Measurements from ENCODE around the gene NPHS1. TPM values are rescaled to one million over a fixed set of nuclear protein-coding genes. Genes with fewer than 3 reads are reported as not detected.

NPHS1 gene
- total RNA-seq, 1 experiment from 2014 or later, result not detected

- H2AFZ ChIP-seq (ENCODE audit: low read length), result no peak overlapping the region
- peaks cover 11% of the 10 kb centered on the region for H3K27me3 ChIP-seq (ENCODE audit: low read length)
- CTCF ChIA-PET, result no interaction called here
- no peaks in the 10 kb centered on the region for H3K9me3 ChIP-seq (ENCODE audit: low read length)
- DNase-seq (no peak), ATAC-seq (no peak)
- no peak overlapping the region for H3K4me3 ChIP-seq (ENCODE audit: low read length)
- H3F3A ChIP-seq (ENCODE audit: low read length, unreplicated experiment), result no peaks in the 10 kb centered on the region
- intact Hi-C loops (cut with micrococcal nuclease), result no loop called here
- H3K27ac ChIP-seq (ENCODE audit: low read length), result no peak overlapping the region
- no peaks in the 10 kb centered on the region for H3K36me3 ChIP-seq (ENCODE audit: low read depth, low read length)
- H3K4me1 ChIP-seq (ENCODE audit: insufficient read depth, low read length), result no peaks in the 10 kb centered on the region
- BruUV-seq (replicated peaks), result no TSS peak
- H3K9ac ChIP-seq (ENCODE audit: low read length), result no peak overlapping the region
- no peak overlapping the region for H3K4me2 ChIP-seq (ENCODE audit: low read length)
- no peaks in the 10 kb centered on the region for H3K9me2 ChIP-seq (replicated peaks; ENCODE audit: low read length)
- POLR2A ChIA-PET (ENCODE audit: unreplicated experiment), result no interaction called here
- no peaks in the 10 kb centered on the region for H3K79me2 ChIP-seq (ENCODE audit: low read length)
- TF ChIP-seq EZH2phosphoT487 (IDR thresholded peaks at IDR 0.05; ENCODE audit: borderline replicate concordance, low read length) (no peak), EZH2 (IDR thresholded peaks at IDR 0.05; ENCODE audit: low read length, unreplicated experiment) (no peak), CTCF (conservative IDR thresholded peaks at IDR 0.05; ENCODE audit: low read depth, low read length) (no peak)
- H4K20me1 ChIP-seq (ENCODE audit: low read length), result no peaks in the 10 kb centered on the region
These were observed 8.7 kb upstream of the NPHS1 start for GRCh38 chr19:35860818-35861639.

DNA sequence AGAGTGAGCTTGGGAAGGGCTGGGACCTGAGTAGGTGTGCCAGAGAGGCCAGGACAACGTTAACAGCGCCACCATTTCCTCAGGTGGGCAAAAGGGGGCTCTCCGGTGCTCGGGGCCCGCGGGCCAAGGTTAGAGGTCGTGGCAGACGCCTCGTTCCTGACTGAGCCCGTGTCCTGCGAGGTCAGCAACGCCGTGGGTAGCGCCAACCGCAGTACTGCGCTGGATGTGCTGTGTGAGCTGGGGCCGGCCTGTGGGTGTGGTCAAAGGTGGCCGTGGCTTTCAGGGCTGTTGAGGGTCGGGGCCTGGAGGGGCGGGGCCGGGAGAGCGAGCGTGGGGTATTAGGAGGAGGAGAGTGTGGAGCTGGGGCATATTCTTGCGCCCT lies 8.1 kb upstream of the NPHS1 start:
- Histone ChIP-seq H3K79me2 (ENCODE audit: low read length) (no peaks in the 10 kb centered on the region), H3F3A (ENCODE audit: low read length, unreplicated experiment) (no peaks in the 10 kb centered on the region), H4K20me1 (ENCODE audit: low read length) (no peaks in the 10 kb centered on the region), H3K9ac (ENCODE audit: low read length) (no peak overlapping the region), H3K27me3 (ENCODE audit: low read length) (peaks cover 15% of the 10 kb centered on the region), H3K4me1 (ENCODE audit: insufficient read depth, low read length) (no peaks in the 10 kb centered on the region), H3K4me3 (ENCODE audit: low read length) (no peak overlapping the region), H3K27ac (ENCODE audit: low read length) (no peak overlapping the region), H2AFZ (ENCODE audit: low read length) (no peak overlapping the region), H3K36me3 (ENCODE audit: low read depth, low read length) (no peaks in the 10 kb centered on the region), H3K4me2 (ENCODE audit: low read length) (no peak overlapping the region), H3K9me3 (ENCODE audit: low read length) (no peaks in the 10 kb centered on the region), H3K9me2 (replicated peaks; ENCODE audit: low read length) (no peaks in the 10 kb centered on the region)
- POLR2A ChIA-PET (ENCODE audit: unreplicated experiment), result no interaction called here
- no peak for DNase-seq
- ATAC-seq, result no peak
- TF ChIP-seq CTCF (conservative IDR thresholded peaks at IDR 0.05; ENCODE audit: low read depth, low read length) (no peak), EZH2 (IDR thresholded peaks at IDR 0.05; ENCODE audit: low read length, unreplicated experiment) (no peak), EZH2phosphoT487 (IDR thresholded peaks at IDR 0.05; ENCODE audit: borderline replicate concordance, low read length) (no peak)
- CTCF ChIA-PET, result no interaction called here
- intact Hi-C loops (cut with micrococcal nuclease), result no loop called here
- no TSS peak for BruUV-seq (replicated peaks)

DNA sequence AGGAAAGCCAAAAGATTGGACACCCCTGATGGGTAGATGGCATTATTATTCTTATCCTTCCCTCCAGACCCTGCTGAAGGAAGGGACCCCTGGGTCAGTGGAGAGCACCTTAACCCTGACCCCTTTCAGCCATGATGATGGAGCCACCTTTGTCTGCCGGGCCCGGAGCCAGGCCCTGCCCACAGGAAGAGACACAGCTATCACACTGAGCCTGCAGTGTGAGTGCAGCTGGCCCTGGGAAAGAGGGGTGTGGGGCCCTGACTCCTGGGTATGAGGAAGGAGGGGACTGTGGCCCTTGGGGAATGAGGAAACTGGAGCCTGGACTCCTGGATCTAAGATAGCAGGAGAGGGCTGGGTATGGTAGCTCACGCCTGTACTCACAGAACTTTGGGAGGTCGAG lies 7.1 kb upstream of the NPHS1 start:
- Histone ChIP-seq H3K9ac (ENCODE audit: low read length) (no peak overlapping the region), H3K4me3 (ENCODE audit: low read length) (no peak overlapping the region), H3K9me3 (ENCODE audit: low read length) (no peaks in the 10 kb centered on the region), H3K36me3 (ENCODE audit: low read depth, low read length) (no peaks in the 10 kb centered on the region), H3F3A (ENCODE audit: low read length, unreplicated experiment) (no peaks in the 10 kb centered on the region), H3K4me2 (ENCODE audit: low read length) (no peak overlapping the region), H2AFZ (ENCODE audit: low read length) (no peak overlapping the region), H3K4me1 (ENCODE audit: insufficient read depth, low read length) (no peaks in the 10 kb centered on the region), H3K79me2 (ENCODE audit: low read length) (no peaks in the 10 kb centered on the region), H3K27me3 (ENCODE audit: low read length) (peaks cover 15% of the 10 kb centered on the region), H3K9me2 (replicated peaks; ENCODE audit: low read length) (no peaks in the 10 kb centered on the region), H3K27ac (ENCODE audit: low read length) (no peak overlapping the region), H4K20me1 (ENCODE audit: low read length) (no peaks in the 10 kb centered on the region)
- BruUV-seq (replicated peaks), result no TSS peak
- intact Hi-C loops (cut with micrococcal nuclease), result no loop called here
- ChIA-PET POLR2A (ENCODE audit: unreplicated experiment) (no interaction called here), CTCF (no interaction called here)
- DNase-seq (no peak), ATAC-seq (no peak)
- TF ChIP-seq EZH2 (IDR thresholded peaks at IDR 0.05; ENCODE audit: low read length, unreplicated experiment) (no peak), CTCF (conservative IDR thresholded peaks at IDR 0.05; ENCODE audit: low read depth, low read length) (no peak), EZH2phosphoT487 (IDR thresholded peaks at IDR 0.05; ENCODE audit: borderline replicate concordance, low read length) (no peak)

Data from PC-3 (cell line).